ENCODE results near the gene PLCD3.

PLCD3 gene

DNA sequence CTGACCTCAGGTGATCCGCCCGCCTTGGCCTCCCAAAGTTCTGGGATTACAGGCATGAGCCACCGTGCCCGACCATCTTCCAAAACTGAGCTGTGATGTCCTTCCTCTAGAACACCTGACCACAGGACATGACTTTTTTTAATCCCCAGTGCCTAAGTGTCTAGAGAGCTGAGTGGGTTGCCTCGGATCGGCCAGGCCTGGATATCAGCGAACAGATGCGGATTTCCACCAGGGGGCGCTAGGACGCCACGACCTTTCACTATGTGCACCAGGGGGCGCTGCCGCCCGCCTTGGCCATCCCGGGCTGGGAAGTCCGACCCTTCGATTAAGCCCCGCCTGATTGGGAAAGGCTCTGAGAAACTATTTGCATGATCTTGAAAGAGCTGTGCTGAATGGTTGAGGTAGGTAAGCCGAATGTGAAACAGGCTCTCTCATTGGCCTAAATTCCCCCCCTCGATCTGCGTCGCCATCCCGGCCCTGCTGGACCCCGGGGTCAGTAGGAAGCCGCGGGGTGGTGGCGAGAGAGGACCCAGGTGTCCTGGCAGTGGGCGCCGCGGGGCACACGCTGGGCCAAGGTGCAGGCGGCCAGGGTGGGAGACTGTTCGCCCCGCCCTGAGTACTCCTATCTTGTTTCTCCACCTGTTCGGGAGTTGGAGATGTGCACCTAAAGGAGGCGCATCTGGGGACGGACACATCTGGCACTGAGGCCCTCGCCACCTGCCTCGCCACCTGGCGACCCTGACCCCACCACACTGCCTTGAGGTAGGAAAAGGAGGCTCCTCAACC is 3.1 kb upstream of the PLCD3 start, which contains the start of gene ACBD4:
TSS of gene ACBD4 (plus strand) at position 496 of the 786 bp plus-strand sequence. CDS start 458 bp downstream, outside the sequence.
- TF ChIP-seq, protein P1, sequence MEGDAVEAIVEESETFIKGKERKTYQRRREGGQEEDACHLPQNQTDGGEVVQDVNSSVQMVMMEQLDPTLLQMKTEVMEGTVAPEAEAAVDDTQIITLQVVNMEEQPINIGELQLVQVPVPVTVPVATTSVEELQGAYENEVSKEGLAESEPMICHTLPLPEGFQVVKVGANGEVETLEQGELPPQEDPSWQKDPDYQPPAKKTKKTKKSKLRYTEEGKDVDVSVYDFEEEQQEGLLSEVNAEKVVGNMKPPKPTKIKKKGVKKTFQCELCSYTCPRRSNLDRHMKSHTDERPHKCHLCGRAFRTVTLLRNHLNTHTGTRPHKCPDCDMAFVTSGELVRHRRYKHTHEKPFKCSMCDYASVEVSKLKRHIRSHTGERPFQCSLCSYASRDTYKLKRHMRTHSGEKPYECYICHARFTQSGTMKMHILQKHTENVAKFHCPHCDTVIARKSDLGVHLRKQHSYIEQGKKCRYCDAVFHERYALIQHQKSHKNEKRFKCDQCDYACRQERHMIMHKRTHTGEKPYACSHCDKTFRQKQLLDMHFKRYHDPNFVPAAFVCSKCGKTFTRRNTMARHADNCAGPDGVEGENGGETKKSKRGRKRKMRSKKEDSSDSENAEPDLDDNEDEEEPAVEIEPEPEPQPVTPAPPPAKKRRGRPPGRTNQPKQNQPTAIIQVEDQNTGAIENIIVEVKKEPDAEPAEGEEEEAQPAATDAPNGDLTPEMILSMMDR (IDR thresholded peaks at IDR 0.05), result peak; percentile 100

DNA sequence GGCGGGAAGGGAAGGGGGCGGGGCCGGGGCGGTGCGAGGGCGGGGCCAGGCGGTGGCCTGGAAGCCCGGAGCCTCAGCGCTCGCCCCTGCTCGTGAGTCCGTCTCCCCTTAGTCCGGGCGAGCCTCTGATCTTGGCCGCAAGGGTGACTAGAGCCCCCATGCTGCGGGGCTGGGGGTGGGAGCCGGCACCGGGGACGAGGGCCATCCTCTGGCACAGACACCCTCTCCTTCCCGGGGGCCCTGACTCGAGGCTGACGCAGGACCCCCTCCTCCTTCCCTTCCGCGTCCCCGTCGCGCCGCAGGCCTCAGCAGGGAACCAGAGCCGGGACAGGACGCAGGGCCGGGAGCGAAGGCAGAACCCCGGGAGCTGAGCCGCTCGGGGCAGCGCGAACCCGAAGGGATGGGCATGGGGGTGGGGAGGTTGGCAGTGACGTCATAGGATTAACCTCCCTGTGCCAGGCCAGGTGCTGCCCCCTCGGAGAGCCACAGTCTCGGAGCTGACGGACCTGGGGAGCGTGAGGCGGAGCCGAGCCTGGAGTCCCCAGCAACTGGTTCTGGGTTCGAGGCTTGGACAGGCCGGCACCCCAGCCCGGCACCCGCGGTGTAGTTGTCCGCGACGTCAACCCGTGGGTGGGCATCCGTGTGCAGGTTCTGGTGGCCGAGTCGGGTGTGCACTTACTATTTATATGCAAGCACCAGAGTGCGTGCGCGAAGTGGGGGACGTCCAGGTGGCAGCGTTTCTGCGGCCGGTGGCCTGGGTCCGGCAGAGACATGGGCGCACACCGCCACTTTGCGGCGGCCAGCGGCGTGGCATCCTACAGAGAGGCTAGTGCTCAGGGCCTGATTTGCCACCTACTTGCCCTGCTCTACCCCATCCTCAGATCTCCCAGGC is 503 bp upstream of the PLCD3 start:
- TF ChIP-seq, protein P1 (IDR thresholded peaks at IDR 0.05), result peak; percentile 84

DNA sequence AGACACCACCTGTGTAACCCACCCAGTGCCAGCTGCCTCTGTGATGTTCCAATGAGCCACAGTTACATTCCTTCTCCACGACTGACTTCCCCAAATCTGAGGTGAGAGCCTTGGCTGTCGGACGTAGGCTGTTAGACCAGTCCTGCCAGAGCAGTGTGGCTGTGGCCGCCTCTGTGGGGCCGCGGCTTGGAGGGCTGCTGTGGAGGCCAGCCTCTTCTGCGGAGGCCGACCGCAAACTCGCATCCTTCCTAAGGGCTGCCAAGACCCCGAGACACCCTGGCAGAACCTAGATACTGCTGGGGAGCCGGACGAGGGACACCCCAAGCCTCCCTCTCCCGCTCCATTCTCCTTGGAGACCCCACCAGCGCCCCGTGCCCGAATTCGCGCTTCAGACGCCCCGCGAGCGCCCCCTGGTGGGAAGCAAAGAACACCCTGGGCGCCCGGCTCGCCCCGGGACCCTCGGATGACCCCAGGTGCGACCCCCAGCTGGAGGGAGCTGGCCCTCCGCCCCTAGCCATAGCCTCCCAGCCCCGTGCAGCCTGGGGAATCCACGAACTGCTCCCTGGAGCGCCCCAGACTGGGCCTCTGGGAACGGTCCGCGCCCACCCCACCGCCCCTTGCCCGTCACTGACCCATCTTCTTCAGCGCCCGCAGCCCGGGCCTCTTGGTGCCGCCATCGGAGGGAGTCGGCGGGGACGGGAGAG is 547 bp downstream of the PLCD3 start:
- TF ChIP-seq, protein P1 (IDR thresholded peaks at IDR 0.05), result peak; percentile 97

DNA sequence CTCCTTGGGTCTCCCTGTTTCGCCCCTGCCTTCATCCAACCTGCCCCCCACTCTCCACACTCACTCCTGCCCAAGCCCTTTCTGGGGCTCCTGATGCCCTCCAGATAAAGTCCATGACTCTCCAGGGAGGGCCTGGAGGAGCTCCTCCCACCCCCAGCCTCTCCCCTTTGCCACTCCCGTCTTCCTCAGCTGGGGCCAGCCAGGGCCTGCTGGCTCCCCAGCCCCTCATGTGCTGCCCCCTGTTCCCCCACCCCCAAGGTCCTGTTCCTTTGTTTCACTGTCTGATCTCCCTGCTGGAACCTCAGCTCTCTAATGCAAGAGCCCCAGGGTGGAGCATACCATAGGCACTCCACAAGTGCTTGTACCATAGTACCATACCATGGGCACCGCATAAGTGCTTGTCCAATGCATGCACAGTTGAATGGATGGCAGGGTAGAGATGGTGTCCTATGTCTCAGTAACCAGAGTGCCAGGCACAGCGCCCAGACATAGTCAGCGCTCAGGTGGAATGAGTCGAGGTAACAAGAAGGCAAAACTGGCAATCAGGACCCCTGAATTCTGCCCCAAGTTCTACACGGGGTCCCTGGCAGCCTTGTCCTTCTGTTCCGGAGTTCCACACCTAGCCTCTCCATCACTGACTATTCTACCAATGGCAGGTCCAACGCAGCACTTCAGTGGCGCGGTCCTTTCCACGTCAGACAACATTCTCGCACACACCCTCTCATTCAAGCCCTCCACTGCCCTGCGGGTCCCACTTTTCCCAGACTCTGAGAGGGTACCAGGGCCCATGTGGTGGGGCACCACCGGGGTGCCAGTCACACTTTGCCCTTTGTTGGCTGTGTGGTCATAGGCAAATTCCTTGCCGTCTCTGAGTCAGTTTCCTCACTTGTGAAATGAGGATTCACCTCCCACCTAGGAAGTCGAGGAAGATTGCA is 1.4 kb downstream of the PLCD3 start:
- TF ChIP-seq, protein P1 (IDR thresholded peaks at IDR 0.05), result no peak

DNA sequence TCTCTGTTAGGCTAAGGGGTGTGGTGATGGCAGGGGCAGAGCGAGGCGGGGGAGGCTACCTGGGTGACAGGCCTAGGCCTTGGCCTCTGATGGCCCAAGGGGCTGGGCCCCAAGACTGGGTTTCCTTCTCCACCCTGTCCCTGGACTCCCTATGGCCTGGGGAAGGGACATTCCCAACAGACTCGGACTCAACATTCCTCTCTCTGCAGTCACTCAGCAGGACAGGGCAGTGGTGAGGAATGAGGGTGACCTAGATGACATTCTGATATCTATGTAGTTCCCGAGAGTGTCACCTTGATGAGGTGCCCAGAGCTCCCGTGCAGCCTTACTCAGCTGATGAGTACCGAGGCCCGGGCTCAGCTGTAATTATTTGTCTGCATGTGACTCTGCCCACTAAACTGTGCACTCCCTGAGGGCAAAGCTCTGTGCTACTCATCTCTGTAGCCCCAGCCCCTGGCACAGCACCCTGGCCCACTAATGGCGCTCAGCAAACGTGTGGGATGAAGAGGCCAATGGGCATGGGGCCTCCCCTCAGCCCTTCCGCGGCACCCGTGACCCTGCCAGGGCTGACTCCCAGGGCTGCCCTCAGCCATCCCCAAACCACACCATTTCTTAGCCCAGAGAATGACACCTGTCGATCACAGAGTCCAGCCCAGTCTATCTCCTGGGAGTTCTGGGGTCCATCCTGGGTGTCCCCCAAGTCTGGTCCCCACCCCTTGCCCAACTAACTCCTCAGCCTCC is 2.2 kb downstream of the PLCD3 start:
- TF ChIP-seq, protein P1 (IDR thresholded peaks at IDR 0.05), result no peak

DNA sequence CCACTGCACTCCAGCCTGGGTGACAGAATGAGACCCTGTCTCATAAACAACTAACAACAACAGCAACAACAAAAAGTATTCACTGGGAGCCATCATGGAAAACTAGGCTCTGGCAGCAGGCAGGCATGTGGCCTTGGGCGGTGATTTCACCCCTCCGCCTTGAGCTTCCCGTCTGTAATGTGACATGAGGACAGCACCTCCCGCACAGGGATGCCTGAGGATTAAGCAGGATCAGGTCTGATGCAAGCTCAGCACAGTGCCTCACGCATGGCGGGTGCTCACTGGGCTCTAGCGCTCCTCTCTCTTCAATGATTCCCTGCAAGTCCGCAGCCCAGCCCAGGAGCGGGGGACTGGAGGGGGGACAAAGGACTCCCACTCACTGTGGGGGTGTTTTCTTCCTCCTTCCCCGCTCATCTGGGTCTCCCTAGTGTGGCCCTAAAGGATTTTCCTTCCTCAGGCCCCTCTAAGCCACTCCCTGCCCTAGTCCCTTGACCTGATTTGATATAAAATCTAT is 2.8 kb downstream of the PLCD3 start:
- TF ChIP-seq, protein P1 (IDR thresholded peaks at IDR 0.05), result no peak

Data from LNCAP (cell line).